Measurements from ENCODE around the gene ENTPD8.
A peak's percentile ranks its signal among the peaks of the same experiment; 100 is the strongest.

Gene ENTPD8

GRCh38 chr9:137449081-137449844 lies 8.1 kb upstream of the ENTPD8 start:
- DNase-seq (ENCODE audit: insufficient read length, low spot score) (no peak), FAIRE-seq (no peak)

GRCh38 chr9:137448602-137448962 lies 7.4 kb upstream of the ENTPD8 start:
- DNase-seq (ENCODE audit: insufficient read length, low spot score) (no peak), FAIRE-seq (no peak)

DNA sequence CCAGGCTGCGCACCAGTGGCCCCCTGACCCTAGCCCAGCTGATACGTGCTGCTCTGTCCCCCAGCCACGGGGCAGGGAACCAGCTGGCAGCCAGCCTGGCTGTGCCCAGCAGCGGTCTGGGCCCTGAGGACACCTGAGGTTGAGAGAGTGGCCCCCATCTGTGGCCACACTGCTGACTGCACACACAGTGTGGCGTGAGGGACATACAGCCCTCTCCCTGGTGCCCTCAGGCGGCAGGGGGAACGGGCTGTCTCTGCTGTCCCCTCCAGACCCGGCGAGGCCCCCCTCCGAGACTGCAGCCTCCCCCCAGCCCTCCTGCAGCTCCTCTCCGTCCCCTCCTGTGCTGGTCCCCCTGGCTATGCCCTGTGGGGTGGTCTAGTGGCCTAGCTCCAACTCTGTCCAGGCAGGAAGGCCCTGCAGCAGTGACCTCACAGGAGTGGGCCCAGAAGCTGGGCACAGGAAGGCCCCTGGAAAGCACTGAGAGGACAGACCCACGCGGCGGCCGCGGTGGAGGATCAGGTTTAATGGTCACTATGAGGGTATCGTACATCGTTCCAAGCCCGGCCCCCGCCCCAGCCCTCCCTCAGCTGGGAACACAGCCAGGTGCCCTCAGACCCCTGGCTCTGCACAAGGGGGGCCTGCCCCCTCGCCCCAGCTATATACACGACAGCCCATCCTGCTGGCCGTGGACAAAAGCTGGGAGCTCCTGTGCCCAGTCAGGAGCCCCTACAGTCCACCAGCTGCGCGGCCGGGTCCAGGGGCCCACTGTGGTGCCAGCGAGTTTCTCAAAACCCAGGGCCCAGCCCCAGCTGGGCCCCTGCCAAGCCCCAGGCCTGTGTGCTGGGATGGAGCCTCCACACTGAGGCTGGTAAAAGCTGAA lies 6.8 kb upstream of the ENTPD8 start:
- no peak for DNase-seq (ENCODE audit: insufficient read length, low spot score)
- FAIRE-seq = no peak

DNA sequence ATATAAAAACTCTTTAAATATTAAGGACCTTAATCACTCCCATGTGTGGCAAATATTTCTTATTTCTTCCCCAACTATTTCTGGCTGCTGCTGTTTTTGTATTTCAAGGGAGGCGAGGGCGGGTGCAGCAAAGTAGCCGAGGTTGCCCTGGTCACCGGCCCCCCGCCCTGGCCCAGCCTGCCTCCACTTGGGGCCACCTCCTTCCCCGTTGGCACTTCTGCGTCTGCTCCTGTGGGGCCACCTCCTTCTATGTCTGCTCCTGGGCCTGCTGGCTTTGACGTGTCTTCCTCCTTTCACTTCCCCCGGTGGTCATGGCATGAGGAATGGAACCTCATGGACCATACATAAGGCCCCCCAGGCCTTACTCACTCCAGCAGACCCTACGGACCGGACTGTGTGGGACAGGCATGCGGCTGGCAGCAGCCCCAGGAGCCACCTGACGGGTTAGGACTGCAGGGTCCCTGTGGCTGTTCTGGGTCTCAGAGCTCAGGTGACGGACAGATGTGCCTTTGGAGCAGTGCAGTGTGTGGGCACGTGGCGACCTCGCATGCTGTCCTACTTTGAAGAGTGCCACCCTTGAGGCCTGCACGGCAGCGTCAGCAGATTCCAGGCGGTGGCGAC lies 5.8 kb upstream of the ENTPD8 start:
- FAIRE-seq = no peak
- DNase-seq (ENCODE audit: insufficient read length, low spot score) = no peak

DNA sequence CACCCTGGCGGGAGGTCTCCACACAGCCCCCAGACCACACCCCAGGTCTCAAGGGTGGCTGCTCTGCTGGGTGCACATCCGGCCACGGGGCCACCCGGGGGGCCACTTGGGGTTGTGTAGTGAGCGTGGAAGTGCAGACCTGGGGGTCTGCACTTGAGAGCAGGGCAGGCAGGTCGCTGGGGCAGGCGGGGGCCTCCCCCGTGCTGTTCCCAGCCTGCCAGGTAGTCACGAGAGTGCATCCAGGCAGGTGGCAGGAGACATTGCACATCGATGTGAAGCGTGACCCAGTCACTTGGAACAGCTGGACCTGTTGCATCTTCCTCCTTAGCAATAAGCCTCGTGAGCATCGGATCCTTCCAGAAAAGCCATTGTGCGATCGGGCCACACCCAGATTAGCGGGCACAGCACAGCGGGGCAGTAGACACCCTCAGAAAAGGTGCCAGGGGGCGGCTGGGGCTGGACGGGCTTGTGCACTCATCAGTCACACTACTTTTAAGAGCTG lies 4.8 kb upstream of the ENTPD8 start:
- DNase-seq (ENCODE audit: insufficient read length, low spot score) = no peak
- FAIRE-seq = no peak

- peak; percentile 90 for FAIRE-seq
Observed at GRCh38 chr9:137445275-137445807, 4.2 kb upstream of the ENTPD8 start.

GRCh38 chr9:137444106-137444790 lies 3.1 kb upstream of the ENTPD8 start:
- DNase-seq (ENCODE audit: insufficient read length, low spot score) (no peak), FAIRE-seq (no peak)

More at GRCh38 chr9:137445275-137445807, 4.2 kb upstream of the ENTPD8 start:
- DNase-seq (ENCODE audit: insufficient read length, low spot score) = peak; percentile 90

DNA sequence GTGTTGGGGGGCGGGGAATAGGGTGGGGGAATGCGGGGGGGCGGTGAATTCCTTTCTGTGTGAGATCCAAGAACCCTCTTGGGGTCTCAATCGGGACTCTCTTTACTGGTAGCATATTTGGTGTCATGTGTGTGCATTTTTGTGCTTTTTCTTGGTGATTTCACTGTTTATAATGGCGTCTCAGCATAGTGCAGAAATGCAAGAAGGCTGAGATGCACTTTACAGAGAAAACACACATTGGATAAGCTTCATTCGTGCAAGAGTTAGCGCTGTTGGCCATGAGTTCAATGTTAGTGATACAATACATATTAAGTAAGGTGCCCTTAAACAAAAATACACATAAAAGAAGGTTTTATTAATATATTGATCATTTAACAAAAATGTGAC lies 771 bp upstream of the ENTPD8 start:
- DNase-seq (ENCODE audit: insufficient read length, low spot score) (no peak), FAIRE-seq (no peak)

DNA sequence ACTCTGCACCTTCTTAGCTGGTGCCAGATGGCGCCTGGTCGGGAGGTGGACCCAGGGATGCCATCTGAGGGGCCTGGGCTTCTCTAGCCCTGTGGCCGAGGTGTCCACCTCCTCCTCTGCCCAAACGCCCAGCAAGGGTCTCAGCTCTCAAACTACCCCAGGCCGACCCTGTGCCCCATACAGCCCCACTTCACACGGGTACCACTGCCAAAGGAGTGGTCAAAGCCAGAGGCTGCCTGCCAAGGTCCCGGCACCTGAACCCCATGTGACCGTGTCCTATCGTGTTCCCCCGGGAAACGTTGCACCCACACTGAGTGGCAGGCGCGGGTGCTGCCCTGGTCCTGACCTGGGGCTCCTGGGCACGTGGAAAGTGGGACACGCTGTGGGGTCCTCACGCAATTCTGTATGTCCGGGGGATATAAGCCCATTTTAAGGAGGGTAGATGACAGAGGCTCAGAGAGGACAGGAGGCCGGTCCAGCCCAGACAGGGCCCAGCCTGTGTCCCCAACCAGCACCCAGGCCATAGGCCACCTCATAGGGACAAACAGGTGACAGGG lies 1.9 kb downstream of the ENTPD8 start:
- no peak for FAIRE-seq
- DNase-seq (ENCODE audit: insufficient read length, low spot score) = no peak

GRCh38 chr9:137438591-137439157 lies 2.5 kb downstream of the ENTPD8 start:
- FAIRE-seq = no peak
- DNase-seq (ENCODE audit: insufficient read length, low spot score) = no peak

- DNase-seq (ENCODE audit: insufficient read length, low spot score) (no peak), FAIRE-seq (no peak)
Observed at GRCh38 chr9:137437691-137438590, 3.2 kb downstream of the ENTPD8 start.

- no peak for DNase-seq (ENCODE audit: insufficient read length, low spot score)
- FAIRE-seq = no peak
Observed at GRCh38 chr9:137436761-137437600, 4.2 kb downstream of the ENTPD8 start.

- FAIRE-seq (no peak), DNase-seq (ENCODE audit: insufficient read length, low spot score) (no peak)
Observed at GRCh38 chr9:137435980-137436760, 5.0 kb downstream of the ENTPD8 start.

- no peak for FAIRE-seq
Observed at GRCh38 chr9:137435381-137435891, 5.7 kb downstream of the ENTPD8 start.

GRCh38 chr9:137434498-137435380 lies 6.4 kb downstream of the ENTPD8 start:
- no peak for FAIRE-seq
- no peak for DNase-seq (ENCODE audit: insufficient read length, low spot score)

More at GRCh38 chr9:137435381-137435891, 5.7 kb downstream of the ENTPD8 start:
- DNase-seq (ENCODE audit: insufficient read length, low spot score) = no peak

DNA sequence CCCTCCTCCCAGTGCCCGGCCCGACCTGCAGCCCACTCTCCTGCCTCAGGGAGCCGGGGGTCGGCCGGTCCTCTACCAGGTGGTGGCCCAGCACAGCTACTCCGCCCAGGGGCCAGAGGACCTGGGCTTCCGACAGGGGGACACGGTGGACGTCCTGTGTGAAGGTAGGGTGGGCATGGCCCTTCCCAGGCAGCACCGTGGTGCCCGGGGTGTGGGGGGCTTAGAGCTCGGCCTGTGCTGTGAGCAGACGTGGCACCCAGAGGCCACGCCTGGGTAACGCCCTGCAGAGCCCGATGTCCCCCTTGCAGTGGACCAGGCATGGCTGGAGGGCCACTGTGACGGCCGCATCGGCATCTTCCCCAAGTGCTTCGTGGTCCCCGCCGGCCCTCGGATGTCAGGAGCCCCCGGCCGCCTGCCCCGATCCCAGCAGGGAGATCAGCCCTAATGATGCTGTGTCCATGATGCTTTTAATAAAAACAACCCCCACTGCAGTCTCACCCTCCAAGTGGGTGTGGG lies 7.2 kb downstream of the ENTPD8 start:
- no peak for DNase-seq (ENCODE audit: insufficient read length, low spot score)
- no peak for FAIRE-seq
